ENCODE measurements around the gene SYT6. TPM values are rescaled to one million over a fixed set of nuclear protein-coding genes. Genes with fewer than 3 reads are reported as not detected.

SYT6 gene
- total and polyA plus RNA-seq, 2 of the 13 experiments (the other 11 are each of a cell fraction or from before 2014, with no cell fraction given): not detected

- Histone ChIP-seq H3K4me2 (ENCODE audit: low read depth, low read length) (no peak overlapping the region), H4K20me1 (ENCODE audit: insufficient read depth, low read length) (no peaks in the 10 kb centered on the region), H3K79me2 (ENCODE audit: insufficient read depth, low read length) (no peaks in the 10 kb centered on the region), H2AFZ (ENCODE audit: low read length) (no peak overlapping the region), H3K9me3 (ENCODE audit: low read length) (no peaks in the 10 kb centered on the region), H3K27ac (ENCODE audit: extremely low read length, insufficient read depth, low read length) (no peak overlapping the region), H3K36me3 (replicated peaks in 1 of 2; ENCODE audit: control insufficient read depth in 1 of 2, insufficient read depth in 2 of 2, low read length in 2 of 2) (no peaks in the 10 kb centered on the region), H3K4me3 (replicated peaks in 1 of 3; ENCODE audit: insufficient read depth in 1 of 3, low read depth in 2 of 3, low read length in 3 of 3) (no peak overlapping the region), H3K9ac (ENCODE audit: insufficient read depth, low read depth, low read length) (no peak overlapping the region), H3K4me1 (ENCODE audit: insufficient read depth, low read length) (no peaks in the 10 kb centered on the region), H3K27me3 (ENCODE audit: control insufficient read depth in 1 of 2, insufficient read depth in 2 of 2, low read length in 2 of 2) (peaks cover 0 to 28% of the 10 kb centered on the region in 2 experiments; a peak in 2 of 5 replicates)
- 11% methylated on average over 8 of the region's 9 CpGs for WGBS (ENCODE audit: low lambda C conversion rate)
- DNase-seq (ENCODE audit: low spot score) (no peak), ATAC-seq (peak; percentile 47), FAIRE-seq (no peak)
- TF ChIP-seq ZNF354B (CRISPR knock-in tag; IDR thresholded peaks at IDR 0.05): no peak
- in situ Hi-C loops (cut with HindIII; ENCODE audit: extremely low pct_ligation_motif_present, low pct_unique_long_range_greater_than_20kb) (no loop called here), intact Hi-C loops (cut with micrococcal nuclease; ENCODE audit: unreplicated experiment) (no loop called here)
- BruUV-seq (replicated peaks): no TSS peak
- ChIA-PET CTCF (ENCODE audit: low intra/inter-chr PET ratio, low total read pairs) (no interaction called here), POLR2A (no interaction called here)
Measured at GRCh38 chr1:114122941-114123618, 30.6 kb downstream of the SYT6 start.

- 30% methylated on average over 9 of the region's 17 CpGs for WGBS (ENCODE audit: low lambda C conversion rate)
- H3K36me3 ChIP-seq (replicated peaks in 1 of 2; ENCODE audit: control insufficient read depth in 1 of 2, insufficient read depth in 2 of 2, low read length in 2 of 2): no peaks in the 10 kb centered on the region
- no peak for DNase-seq (ENCODE audit: low spot score)
- ChIA-PET POLR2A (no interaction called here), CTCF (ENCODE audit: low intra/inter-chr PET ratio, low total read pairs) (no interaction called here)
- intact Hi-C loops (cut with micrococcal nuclease; ENCODE audit: unreplicated experiment) (no loop called here), in situ Hi-C loops (cut with HindIII; ENCODE audit: extremely low pct_ligation_motif_present, low pct_unique_long_range_greater_than_20kb) (no loop called here)
- H3K27ac ChIP-seq (ENCODE audit: extremely low read length, insufficient read depth, low read length): no peak overlapping the region
- no peaks in the 10 kb centered on the region for H4K20me1 ChIP-seq (ENCODE audit: insufficient read depth, low read length)
- H3K9me3 ChIP-seq (ENCODE audit: low read length): no peaks in the 10 kb centered on the region
- no peak overlapping the region for H2AFZ ChIP-seq (ENCODE audit: low read length)
- no peak overlapping the region for H3K4me3 ChIP-seq (replicated peaks in 1 of 3; ENCODE audit: insufficient read depth in 1 of 3, low read depth in 2 of 3, low read length in 3 of 3)
- no peak for ATAC-seq
- FAIRE-seq: no peak
- H3K4me1 ChIP-seq (ENCODE audit: insufficient read depth, low read length): no peaks in the 10 kb centered on the region
- H3K27me3 ChIP-seq (ENCODE audit: control insufficient read depth in 1 of 2, insufficient read depth in 2 of 2, low read length in 2 of 2): peaks cover 0 to 54% of the 10 kb centered on the region in 2 experiments; a peak in 2 of 5 replicates
- no peak overlapping the region for H3K9ac ChIP-seq (ENCODE audit: insufficient read depth, low read depth, low read length)
- BruUV-seq (replicated peaks): no TSS peak
- no peaks in the 10 kb centered on the region for H3K79me2 ChIP-seq (ENCODE audit: insufficient read depth, low read length)
- H3K4me2 ChIP-seq (ENCODE audit: low read depth, low read length): no peak overlapping the region
- TF ChIP-seq ZNF737 (CRISPR knock-in tag; IDR thresholded peaks at IDR 0.05; ENCODE audit: borderline replicate concordance) (no peak), ZNF3 (CRISPR knock-in tag; IDR thresholded peaks at IDR 0.05) (no peak), REST (IDR thresholded peaks at IDR 0.05; ENCODE audit: borderline replicate concordance in 1 of 2, low read depth in 1 of 2, low read length in 2 of 2) (no peak), RFXAP (CRISPR knock-in tag; IDR thresholded peaks at IDR 0.05; ENCODE audit: borderline replicate concordance) (no peak), NAIF1 (CRISPR knock-in tag; IDR thresholded peaks at IDR 0.05; ENCODE audit: borderline replicate concordance) (no peak)
- TF ChIP-seq, protein P1, sequence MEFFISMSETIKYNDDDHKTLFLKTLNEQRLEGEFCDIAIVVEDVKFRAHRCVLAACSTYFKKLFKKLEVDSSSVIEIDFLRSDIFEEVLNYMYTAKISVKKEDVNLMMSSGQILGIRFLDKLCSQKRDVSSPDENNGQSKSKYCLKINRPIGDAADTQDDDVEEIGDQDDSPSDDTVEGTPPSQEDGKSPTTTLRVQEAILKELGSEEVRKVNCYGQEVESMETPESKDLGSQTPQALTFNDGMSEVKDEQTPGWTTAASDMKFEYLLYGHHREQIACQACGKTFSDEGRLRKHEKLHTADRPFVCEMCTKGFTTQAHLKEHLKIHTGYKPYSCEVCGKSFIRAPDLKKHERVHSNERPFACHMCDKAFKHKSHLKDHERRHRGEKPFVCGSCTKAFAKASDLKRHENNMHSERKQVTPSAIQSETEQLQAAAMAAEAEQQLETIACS (CRISPR knock-in tag; IDR thresholded peaks at IDR 0.05): no peak
- TF ChIP-seq, protein P2, sequence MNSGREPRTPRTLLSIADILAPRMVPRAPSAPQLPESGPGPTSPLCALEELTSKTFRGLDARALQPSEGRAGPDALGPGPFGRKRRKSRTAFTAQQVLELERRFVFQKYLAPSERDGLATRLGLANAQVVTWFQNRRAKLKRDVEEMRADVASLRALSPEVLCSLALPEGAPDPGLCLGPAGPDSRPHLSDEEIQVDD (CRISPR knock-in tag; IDR thresholded peaks at IDR 0.05; ENCODE audit: borderline replicate concordance): no peak
- TF ChIP-seq, protein P3, sequence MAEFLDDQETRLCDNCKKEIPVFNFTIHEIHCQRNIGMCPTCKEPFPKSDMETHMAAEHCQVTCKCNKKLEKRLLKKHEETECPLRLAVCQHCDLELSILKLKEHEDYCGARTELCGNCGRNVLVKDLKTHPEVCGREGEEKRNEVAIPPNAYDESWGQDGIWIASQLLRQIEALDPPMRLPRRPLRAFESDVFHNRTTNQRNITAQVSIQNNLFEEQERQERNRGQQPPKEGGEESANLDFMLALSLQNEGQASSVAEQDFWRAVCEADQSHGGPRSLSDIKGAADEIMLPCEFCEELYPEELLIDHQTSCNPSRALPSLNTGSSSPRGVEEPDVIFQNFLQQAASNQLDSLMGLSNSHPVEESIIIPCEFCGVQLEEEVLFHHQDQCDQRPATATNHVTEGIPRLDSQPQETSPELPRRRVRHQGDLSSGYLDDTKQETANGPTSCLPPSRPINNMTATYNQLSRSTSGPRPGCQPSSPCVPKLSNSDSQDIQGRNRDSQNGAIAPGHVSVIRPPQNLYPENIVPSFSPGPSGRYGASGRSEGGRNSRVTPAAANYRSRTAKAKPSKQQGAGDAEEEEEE (CRISPR knock-in tag; IDR thresholded peaks at IDR 0.05; ENCODE audit: borderline replicate concordance): no peak
Measured at GRCh38 chr1:114118351-114118990, 35.2 kb downstream of the SYT6 start.

Measured in HepG2 (cell line).